GM20000 (cell line): Measurements from ENCODE around the gene PPT2.

ENCODE experiments used
- DNase-seq: peaks from one replicate; pipeline ENCODE4 v3.0.0; 2012; ENCODE audit warnings: low spot score
- CTCF ChIP-seq: IDR thresholded peaks from 2 replicates; pipeline ENCODE4 v1.5.1; 2012; ENCODE audit warnings: mild to moderate bottlenecking, control low read depth; ENCODE audit errors: extremely low read depth, missing control alignments

The PPT2 gene

GRCh38 chr6:32128751-32129296 is 25.1 kb upstream of the PPT2 start:
- TF ChIP-seq CTCF, result no peak
- no peak for DNase-seq

- DNase-seq, result no peak
- no peak for TF ChIP-seq CTCF
Measured at GRCh38 chr6:32129297-32130088, 24.4 kb upstream of the PPT2 start.

GRCh38 chr6:32131439-32131948 is 22.4 kb upstream of the PPT2 start:
- no peak for TF ChIP-seq CTCF
- no peak for DNase-seq

DNA sequence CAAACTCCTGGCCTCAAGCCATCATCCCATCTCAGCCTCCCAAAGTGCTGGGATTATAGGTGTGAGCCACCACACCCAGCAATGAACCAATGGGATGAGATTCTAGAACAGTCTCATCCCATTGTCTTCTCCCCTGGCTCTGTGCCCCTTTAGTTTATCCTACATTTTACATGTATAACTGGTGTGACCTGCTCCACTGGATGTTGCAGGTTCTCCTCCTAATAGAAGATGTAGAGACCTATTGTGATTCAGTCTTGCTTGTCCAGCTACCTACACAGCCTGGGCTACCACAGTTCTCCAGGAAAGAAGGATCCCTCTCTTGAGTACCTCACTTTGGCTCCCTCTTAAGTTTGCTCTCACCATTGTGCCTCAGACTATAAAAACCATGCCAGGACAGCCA is 21.8 kb upstream of the PPT2 start:
- DNase-seq, result no peak
- TF ChIP-seq CTCF, result no peak

- no peak for TF ChIP-seq CTCF
- no peak for DNase-seq
Measured at GRCh38 chr6:32133786-32134185, 20.2 kb upstream of the PPT2 start.

GRCh38 chr6:32137454-32137853 is 16.5 kb upstream of the PPT2 start:
- DNase-seq, result no peak
- TF ChIP-seq CTCF, result no peak

DNA sequence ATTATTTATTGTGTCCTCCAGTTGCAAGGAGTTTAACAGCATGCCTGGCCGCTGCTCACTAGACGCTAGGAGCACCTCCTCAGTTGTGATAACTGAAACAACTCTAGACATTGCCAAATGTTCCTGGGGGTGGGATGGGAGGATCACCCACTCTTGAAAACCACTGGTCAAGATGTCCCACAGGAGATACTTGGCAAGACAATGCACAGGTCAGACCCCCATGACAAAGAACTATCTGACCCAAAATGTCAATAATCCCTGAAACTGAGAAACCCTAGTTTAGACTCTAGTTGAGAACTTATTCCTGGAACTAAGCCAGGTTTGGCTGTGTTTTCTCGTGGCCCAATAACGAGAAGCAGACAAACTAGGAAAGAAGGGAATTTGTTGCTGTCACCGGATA is 14.4 kb upstream of the PPT2 start:
- DNase-seq, result no peak
- no peak for TF ChIP-seq CTCF
